Mucosa of descending colon (tissue), 3 donors: Measurements from ENCODE around the gene NLRC3. TPM values are rescaled to one million over a fixed set of nuclear protein-coding genes. Genes with fewer than 3 reads are reported as not detected.
A peak's percentile ranks its signal among the peaks of the same experiment; 100 is the strongest.

Experiments
- ATAC-seq: fragments of 200-7000 bp; cut with Tn5 transposase; one replicate; pipeline ENCODE4 v1.9.1; 2020; ENCODE audit warnings: mild to moderate bottlenecking, moderate library complexity
- DNase-seq, 3 donors: peaks; one replicate each; pipeline ENCODE4 v3.0.0-alpha.2; 2020
- H3K36me3 ChIP-seq: fragments of 200-600 bp; one replicate; pipeline ENCODE4 v1.8.0; 2021; ENCODE audit warnings: low read depth, mild to moderate bottlenecking
- H3K4me1 ChIP-seq: fragments of 200-600 bp; one replicate; pipeline ENCODE4 v1.8.0; 2021; ENCODE audit warnings: low read depth, mild to moderate bottlenecking
- H3K4me3 ChIP-seq: fragments of 200-600 bp; one replicate; pipeline ENCODE4 v1.8.0; 2021; ENCODE audit warnings: mild to moderate bottlenecking
- H3K9me3 ChIP-seq: fragments of 200-600 bp; one replicate; pipeline ENCODE4 v1.8.0; 2021; ENCODE audit warnings: mild to moderate bottlenecking
- CTCF ChIP-seq: fragments of 200-600 bp; IDR thresholded peaks from one replicate; pipeline ENCODE4 v1.8.0; 2022; ENCODE audit warnings: antibody characterized with exemption, mild to moderate bottlenecking
- intact Hi-C, 2 donors: fragments of 100-400 bp; cut with DNase I in 1 of 2; cut with micrococcal nuclease in 1 of 2; formaldehyde crosslinking; loops; one replicate each; pipeline versions ENCODE4 v1.11.0 to v1.11.1; 2022; cut with DNase I, micrococcal nuclease
- total RNA-seq, 3 donors: library from RNA; stranded (reverse); fragmentation: NEBNext Ultra II Directional in 2 of 3; extraction: Animal tissue kit (Norgen Biotek cat#: 25700) in 2 of 3; gene quantifications; one replicate each; pipeline versions ENCODE4 v1.2.1 to v1.2.4, GENCODE V29; 2021 to 2023
- donor health status: DM: no; HTN: no; CAD: no; lungs with moderate emphysema.
- donor health status: DM: no; HTN: no; CAD: no.
- donor health status: DM: no; HTN: yes; CAD: no.

The NLRC3 gene
- total RNA-seq, 3 donors from 2014 or later: 1.4 to 2.6 (median 1.7) TPM

GRCh38 chr16:3548859-3549258, 28.3 kb downstream of the NLRC3 start:
- no peaks in the 10 kb centered on the region for H3K4me1 ChIP-seq
- ATAC-seq (no peak), DNase-seq (no peak)
- intact Hi-C loops: no loop called here
- no peaks in the 10 kb centered on the region for H3K9me3 ChIP-seq
- H3K4me3 ChIP-seq: no peak overlapping the region
- no peaks in the 10 kb centered on the region for H3K36me3 ChIP-seq
- no peak for TF ChIP-seq CTCF

- no peaks in the 10 kb centered on the region for H3K36me3 ChIP-seq
- H3K9me3 ChIP-seq: no peaks in the 10 kb centered on the region
- intact Hi-C loops: no loop called here
- ATAC-seq (peak; percentile 42), DNase-seq (no peak)
- TF ChIP-seq CTCF: no peak
- H3K4me3 ChIP-seq: no peak overlapping the region
- H3K4me1 ChIP-seq: no peaks in the 10 kb centered on the region
Measured at GRCh38 chr16:3548445-3548844, 28.8 kb downstream of the NLRC3 start.

GRCh38 chr16:3546986-3547682, 30.1 kb downstream of the NLRC3 start:
- ATAC-seq: no peak
- no peaks in the 10 kb centered on the region for H3K4me1 ChIP-seq
- H3K4me3 ChIP-seq: no peak overlapping the region
- no peaks in the 10 kb centered on the region for H3K36me3 ChIP-seq
- H3K9me3 ChIP-seq: no peaks in the 10 kb centered on the region
- peak in 1 of 3 donors; percentile 5 for DNase-seq
- intact Hi-C loops: no loop called here
- TF ChIP-seq CTCF: no peak

GRCh38 chr16:3542601-3543373, 34.4 kb downstream of the NLRC3 start:
- no peaks in the 10 kb centered on the region for H3K9me3 ChIP-seq
- intact Hi-C loops: no loop called here
- H3K36me3 ChIP-seq: no peaks in the 10 kb centered on the region
- ATAC-seq: no peak
- no peak overlapping the region for H3K4me3 ChIP-seq
- DNase-seq: no peak
- TF ChIP-seq CTCF: no peak
- no peaks in the 10 kb centered on the region for H3K4me1 ChIP-seq

GRCh38 chr16:3541527-3542155, 35.6 kb downstream of the NLRC3 start:
- no peak for DNase-seq
- Histone ChIP-seq H3K4me3 (no peak overlapping the region), H3K9me3 (no peaks in the 10 kb centered on the region), H3K36me3 (no peaks in the 10 kb centered on the region), H3K4me1 (no peaks in the 10 kb centered on the region)
- TF ChIP-seq CTCF: no peak
- no peak for ATAC-seq
- intact Hi-C loops: no loop called here
